ENCODE measurements around the gene GLDN.

GLDN gene

GRCh38 chr15:51342227-51342999 is 958 bp downstream of the GLDN start:
- ChIA-PET POLR2A (interaction anchor here (1.1 kb wide), 1 partner anchor 38 kb away, joined by 3 read pairs; no protein-coding TSS in a partner anchor), CTCF (interaction anchor here (1.0 kb wide), 1 partner anchor 128 kb away, joined by 3 read pairs; no protein-coding TSS in a partner anchor)

GRCh38 chr15:51343466-51343865 is 2.0 kb downstream of the GLDN start:
- Histone ChIP-seq H3K4me1 (ENCODE audit: control extremely low read depth in 1 of 4, control insufficient read depth in 4 of 4, insufficient read depth in 4 of 4, low read length in 3 of 4) (peaks cover 0 to 12% (median 8%) of the 10 kb centered on the region in 4 experiments), H3K9me3 (ENCODE audit: control extremely low read depth in 1 of 5, control insufficient read depth in 4 of 5, insufficient read depth in 2 of 5, low read depth in 1 of 5, low read length in 4 of 5) (no peaks in the 10 kb centered on the region), H3K4me3 (ENCODE audit: control insufficient read depth in 1 of 7, extremely low read depth in 1 of 7, insufficient read depth in 4 of 7, low read depth in 2 of 7, low read length in 6 of 7) (no peak overlapping the region), H3K27ac (ENCODE audit: insufficient read depth in 1 of 2, low read depth in 1 of 2, low read length in 2 of 2, poor library complexity in 1 of 2, severe bottlenecking in 2 of 2) (no peak overlapping the region), H3K27me3 (replicated peaks in 2 of 5; ENCODE audit: control insufficient read depth in 4 of 5, insufficient read depth in 5 of 5, low read length in 4 of 5) (peaks cover 0 to 39% (median 18%) of the 10 kb centered on the region in 5 experiments), H3K36me3 (ENCODE audit: control insufficient read depth in 4 of 4, insufficient read depth in 4 of 4, low read length in 3 of 4) (no peaks in the 10 kb centered on the region)
- ChIA-PET POLR2A (no interaction called here), CTCF (interaction anchor here (1.0 kb wide), 1 partner anchor 127 kb away, joined by 3 read pairs; no protein-coding TSS in a partner anchor)
- WGBS (ENCODE audit: insufficient coverage) = 98% methylated on average over 4 of the region's 4 CpGs
- DNase-seq = no peak

More at GRCh38 chr15:51342227-51342999, 958 bp downstream of the GLDN start:
- Histone ChIP-seq H3K4me1 (ENCODE audit: control extremely low read depth in 1 of 4, control insufficient read depth in 4 of 4, insufficient read depth in 4 of 4, low read length in 3 of 4) (peaks cover 0 to 12% (median 8%) of the 10 kb centered on the region in 4 experiments), H3K27ac (ENCODE audit: insufficient read depth in 1 of 2, low read depth in 1 of 2, low read length in 2 of 2, poor library complexity in 1 of 2, severe bottlenecking in 2 of 2) (no peak overlapping the region), H3K36me3 (ENCODE audit: control insufficient read depth in 4 of 4, insufficient read depth in 4 of 4, low read length in 3 of 4) (no peaks in the 10 kb centered on the region), H3K27me3 (replicated peaks in 2 of 5; ENCODE audit: control insufficient read depth in 4 of 5, insufficient read depth in 5 of 5, low read length in 4 of 5) (peaks cover 0 to 39% (median 18%) of the 10 kb centered on the region in 5 experiments), H3K4me3 (ENCODE audit: control insufficient read depth in 1 of 7, extremely low read depth in 1 of 7, insufficient read depth in 4 of 7, low read depth in 2 of 7, low read length in 6 of 7) (peak overlapping the region in 2 of 7 experiments; percentile 48 to 67), H3K9me3 (ENCODE audit: control extremely low read depth in 1 of 5, control insufficient read depth in 4 of 5, insufficient read depth in 2 of 5, low read depth in 1 of 5, low read length in 4 of 5) (no peaks in the 10 kb centered on the region)
- 61% methylated on average over 10 of the region's 16 CpGs for WGBS (ENCODE audit: insufficient coverage)
- no peak for DNase-seq

GRCh38 chr15:51346136-51346535 is 4.7 kb downstream of the GLDN start:
- CTCF ChIA-PET = no interaction called here
- DNase-seq = no peak
- no CpG with 5 or more reads among the region's 3 CpGs for WGBS (ENCODE audit: insufficient coverage)

GRCh38 chr15:51348688-51349087 is 7.2 kb downstream of the GLDN start:
- no peaks in the 10 kb centered on the region for H3K36me3 ChIP-seq (ENCODE audit: control insufficient read depth in 4 of 4, insufficient read depth in 4 of 4, low read length in 3 of 4)
- POLR2A ChIA-PET = no interaction called here
- no peaks in the 10 kb centered on the region for H3K4me1 ChIP-seq (ENCODE audit: control extremely low read depth in 1 of 4, control insufficient read depth in 4 of 4, insufficient read depth in 4 of 4, low read length in 3 of 4)
- CTCF ChIA-PET = no interaction called here
- no peak overlapping the region for H3K27ac ChIP-seq (ENCODE audit: insufficient read depth in 1 of 2, low read depth in 1 of 2, low read length in 2 of 2, poor library complexity in 1 of 2, severe bottlenecking in 2 of 2)
- no peak for DNase-seq
- 87% methylated on average over 3 of the region's 5 CpGs for WGBS (ENCODE audit: insufficient coverage)
- no peak overlapping the region for H3K4me3 ChIP-seq (ENCODE audit: control insufficient read depth in 1 of 7, extremely low read depth in 1 of 7, insufficient read depth in 4 of 7, low read depth in 2 of 7, low read length in 6 of 7)
- H3K27me3 ChIP-seq (replicated peaks in 2 of 5; ENCODE audit: control insufficient read depth in 4 of 5, insufficient read depth in 5 of 5, low read length in 4 of 5) = peaks cover 0 to 2% (median 0%) of the 10 kb centered on the region in 5 experiments
- H3K9me3 ChIP-seq (ENCODE audit: control extremely low read depth in 1 of 5, control insufficient read depth in 4 of 5, insufficient read depth in 2 of 5, low read depth in 1 of 5, low read length in 4 of 5) = no peaks in the 10 kb centered on the region

More at GRCh38 chr15:51346136-51346535, 4.7 kb downstream of the GLDN start:
- H3K4me3 ChIP-seq (ENCODE audit: control insufficient read depth in 1 of 7, extremely low read depth in 1 of 7, insufficient read depth in 4 of 7, low read depth in 2 of 7, low read length in 6 of 7) = no peak overlapping the region
- no peak overlapping the region for H3K27ac ChIP-seq (ENCODE audit: insufficient read depth in 1 of 2, low read depth in 1 of 2, low read length in 2 of 2, poor library complexity in 1 of 2, severe bottlenecking in 2 of 2)
- POLR2A ChIA-PET = no interaction called here
- no peaks in the 10 kb centered on the region for H3K9me3 ChIP-seq (ENCODE audit: control extremely low read depth in 1 of 5, control insufficient read depth in 4 of 5, insufficient read depth in 2 of 5, low read depth in 1 of 5, low read length in 4 of 5)
- no peaks in the 10 kb centered on the region for H3K36me3 ChIP-seq (ENCODE audit: control insufficient read depth in 4 of 4, insufficient read depth in 4 of 4, low read length in 3 of 4)
- H3K27me3 ChIP-seq (replicated peaks in 2 of 5; ENCODE audit: control insufficient read depth in 4 of 5, insufficient read depth in 5 of 5, low read length in 4 of 5) = peaks cover 0 to 27% (median 11%) of the 10 kb centered on the region in 5 experiments
- peaks cover 0 to 12% (median 8%) of the 10 kb centered on the region in 4 experiments for H3K4me1 ChIP-seq (ENCODE audit: control extremely low read depth in 1 of 4, control insufficient read depth in 4 of 4, insufficient read depth in 4 of 4, low read length in 3 of 4)

GRCh38 chr15:51349156-51349844 is 7.8 kb downstream of the GLDN start:
- WGBS (ENCODE audit: insufficient coverage) = no CpG with 5 or more reads among the region's 4 CpGs
- Histone ChIP-seq H3K9me3 (ENCODE audit: control extremely low read depth in 1 of 5, control insufficient read depth in 4 of 5, insufficient read depth in 2 of 5, low read depth in 1 of 5, low read length in 4 of 5) (no peaks in the 10 kb centered on the region), H3K27ac (ENCODE audit: insufficient read depth in 1 of 2, low read depth in 1 of 2, low read length in 2 of 2, poor library complexity in 1 of 2, severe bottlenecking in 2 of 2) (no peak overlapping the region), H3K4me3 (ENCODE audit: control insufficient read depth in 1 of 7, extremely low read depth in 1 of 7, insufficient read depth in 4 of 7, low read depth in 2 of 7, low read length in 6 of 7) (no peak overlapping the region), H3K36me3 (ENCODE audit: control insufficient read depth in 4 of 4, insufficient read depth in 4 of 4, low read length in 3 of 4) (no peaks in the 10 kb centered on the region), H3K4me1 (ENCODE audit: control extremely low read depth in 1 of 4, control insufficient read depth in 4 of 4, insufficient read depth in 4 of 4, low read length in 3 of 4) (no peaks in the 10 kb centered on the region), H3K27me3 (replicated peaks in 2 of 5; ENCODE audit: control insufficient read depth in 4 of 5, insufficient read depth in 5 of 5, low read length in 4 of 5) (peaks cover 0 to 2% (median 0%) of the 10 kb centered on the region in 5 experiments)
- CTCF ChIA-PET = no interaction called here
- DNase-seq = no peak
- POLR2A ChIA-PET = no interaction called here

- no peaks in the 10 kb centered on the region for H3K9me3 ChIP-seq (ENCODE audit: control extremely low read depth in 1 of 5, control insufficient read depth in 4 of 5, insufficient read depth in 2 of 5, low read depth in 1 of 5, low read length in 4 of 5)
- WGBS (ENCODE audit: insufficient coverage) = no CpG with 5 or more reads among the region's 3 CpGs
- no peaks in the 10 kb centered on the region for H3K4me1 ChIP-seq (ENCODE audit: control extremely low read depth in 1 of 4, control insufficient read depth in 4 of 4, insufficient read depth in 4 of 4, low read length in 3 of 4)
- no peak overlapping the region for H3K27ac ChIP-seq (ENCODE audit: insufficient read depth in 1 of 2, low read depth in 1 of 2, low read length in 2 of 2, poor library complexity in 1 of 2, severe bottlenecking in 2 of 2)
- no peak overlapping the region for H3K4me3 ChIP-seq (ENCODE audit: control insufficient read depth in 1 of 7, extremely low read depth in 1 of 7, insufficient read depth in 4 of 7, low read depth in 2 of 7, low read length in 6 of 7)
- no peaks in the 10 kb centered on the region for H3K27me3 ChIP-seq (replicated peaks in 2 of 5; ENCODE audit: control insufficient read depth in 4 of 5, insufficient read depth in 5 of 5, low read length in 4 of 5)
- ChIA-PET POLR2A (no interaction called here), CTCF (interaction anchor here (0.6 kb wide), 1 partner anchor 445 kb away, joined by 3 read pairs; no protein-coding TSS in a partner anchor)
- no peak for DNase-seq
- H3K36me3 ChIP-seq (ENCODE audit: control insufficient read depth in 4 of 4, insufficient read depth in 4 of 4, low read length in 3 of 4) = no peaks in the 10 kb centered on the region
Measured at GRCh38 chr15:51350723-51351122, 9.3 kb downstream of the GLDN start.

- WGBS (ENCODE audit: insufficient coverage) = 57% methylated on average over 1 of the region's 2 CpGs
- Histone ChIP-seq H3K4me1 (ENCODE audit: control extremely low read depth in 1 of 4, control insufficient read depth in 4 of 4, insufficient read depth in 4 of 4, low read length in 3 of 4) (no peaks in the 10 kb centered on the region), H3K36me3 (ENCODE audit: control insufficient read depth in 4 of 4, insufficient read depth in 4 of 4, low read length in 3 of 4) (no peaks in the 10 kb centered on the region), H3K27ac (ENCODE audit: insufficient read depth in 1 of 2, low read depth in 1 of 2, low read length in 2 of 2, poor library complexity in 1 of 2, severe bottlenecking in 2 of 2) (no peak overlapping the region), H3K4me3 (ENCODE audit: control insufficient read depth in 1 of 7, extremely low read depth in 1 of 7, insufficient read depth in 4 of 7, low read depth in 2 of 7, low read length in 6 of 7) (no peak overlapping the region), H3K27me3 (replicated peaks in 2 of 5; ENCODE audit: control insufficient read depth in 4 of 5, insufficient read depth in 5 of 5, low read length in 4 of 5) (no peaks in the 10 kb centered on the region), H3K9me3 (ENCODE audit: control extremely low read depth in 1 of 5, control insufficient read depth in 4 of 5, insufficient read depth in 2 of 5, low read depth in 1 of 5, low read length in 4 of 5) (peaks cover 0 to 2% (median 0%) of the 10 kb centered on the region in 5 experiments)
- ChIA-PET POLR2A (no interaction called here), CTCF (interaction anchor here (1.8 kb wide), 1 partner anchor 8 kb away, joined by 7 read pairs; no protein-coding TSS in a partner anchor)
- DNase-seq = no peak
Measured at GRCh38 chr15:51353976-51354375, 12.5 kb downstream of the GLDN start.
